ENCODE results near the gene SNX13.

SNX13 gene

DNA sequence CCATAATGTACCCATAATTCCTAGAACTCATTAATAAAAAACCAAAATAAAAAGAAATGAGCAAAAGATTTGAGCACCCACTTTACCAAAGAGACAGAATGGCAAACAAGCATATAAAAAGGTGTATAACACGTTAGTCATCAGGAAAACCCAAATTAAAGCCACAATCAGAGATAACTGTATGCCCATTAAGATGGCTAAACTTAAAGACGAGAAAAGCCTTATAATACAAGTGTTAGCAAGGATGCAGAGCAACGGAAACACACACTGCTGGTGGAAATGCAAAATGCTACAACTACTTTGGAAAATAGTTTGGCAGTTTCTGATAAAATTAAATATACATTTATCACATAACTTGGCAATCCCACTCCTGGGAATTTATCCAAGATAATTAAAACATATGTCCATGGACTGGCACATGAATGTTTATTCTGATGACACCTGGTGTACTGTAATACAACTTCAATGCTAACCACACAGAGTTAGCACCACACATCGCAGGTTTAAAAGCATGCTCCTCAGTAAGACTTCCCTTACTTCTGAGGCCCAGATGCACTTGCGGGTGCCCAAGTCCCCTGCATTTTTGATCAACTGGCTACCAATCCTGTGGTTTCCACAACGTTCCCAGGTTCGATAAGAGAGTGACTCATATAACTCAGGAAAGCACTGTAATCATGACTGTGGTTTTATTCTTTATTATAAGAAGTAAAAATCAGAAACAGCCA, 158.6 kb downstream of the SNX13 start:
- H3K36me3 ChIP-seq = no peaks in the 10 kb centered on the region
- H3K4me3 ChIP-seq (ENCODE audit: low read depth, low read length) = no peak overlapping the region
- H3K9me3 ChIP-seq (ENCODE audit: severe bottlenecking) = no peaks in the 10 kb centered on the region
- TF ChIP-seq CTCF (IDR thresholded peaks at IDR 0.05; ENCODE audit: low read depth, low read length) = no peak
- H3K27me3 ChIP-seq (ENCODE audit: insufficient read depth, low read depth, severe bottlenecking) = no peaks in the 10 kb centered on the region
- DNase-seq = no peak
- no peak overlapping the region for H3K27ac ChIP-seq

GRCh38 chr7:17779381-17779780, 160.9 kb downstream of the SNX13 start:
- H3K27me3 ChIP-seq (ENCODE audit: insufficient read depth, low read depth, severe bottlenecking) = no peaks in the 10 kb centered on the region

DNA sequence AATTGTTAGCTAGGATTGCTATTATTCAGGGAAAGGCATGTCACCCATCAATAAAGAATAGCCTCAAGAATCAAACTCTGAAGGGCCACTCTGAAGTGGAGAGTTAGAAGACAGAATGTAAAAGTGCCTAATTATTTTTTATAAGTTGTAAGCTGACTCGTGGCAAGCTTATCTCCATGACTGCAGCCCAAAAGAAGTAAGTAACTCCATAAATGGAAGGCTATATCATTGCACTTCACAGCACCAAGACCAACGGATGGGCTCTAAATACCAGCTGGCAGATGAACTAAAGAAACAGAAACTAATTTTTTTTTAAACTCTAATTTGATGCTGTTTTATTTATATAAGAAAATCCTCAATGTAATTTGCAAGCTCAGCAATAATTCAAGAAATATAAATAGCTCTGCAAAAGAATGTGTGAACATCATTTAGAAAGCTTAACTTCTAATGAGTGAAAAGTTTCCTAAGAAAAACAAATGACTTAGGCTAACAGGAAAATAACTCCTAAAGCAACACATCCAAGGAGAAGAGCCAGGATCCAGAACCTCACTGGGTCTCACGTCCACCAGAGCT, 165.5 kb downstream of the SNX13 start:
- no peaks in the 10 kb centered on the region for H3K9me3 ChIP-seq (ENCODE audit: severe bottlenecking)
- no peaks in the 10 kb centered on the region for H3K27me3 ChIP-seq (ENCODE audit: insufficient read depth, low read depth, severe bottlenecking)
- H3K36me3 ChIP-seq = no peaks in the 10 kb centered on the region
- no peak overlapping the region for H3K27ac ChIP-seq
- no peak overlapping the region for H3K4me3 ChIP-seq (ENCODE audit: low read depth, low read length)
- no peak for TF ChIP-seq CTCF (IDR thresholded peaks at IDR 0.05; ENCODE audit: low read depth, low read length)
- DNase-seq = no peak

More at GRCh38 chr7:17779381-17779780, 160.9 kb downstream of the SNX13 start:
- H3K27ac ChIP-seq = no peak overlapping the region
- TF ChIP-seq CTCF (IDR thresholded peaks at IDR 0.05; ENCODE audit: low read depth, low read length) = no peak
- H3K36me3 ChIP-seq = no peaks in the 10 kb centered on the region
- DNase-seq = no peak
- no peaks in the 10 kb centered on the region for H3K9me3 ChIP-seq (ENCODE audit: severe bottlenecking)
- no peak overlapping the region for H3K4me3 ChIP-seq (ENCODE audit: low read depth, low read length)

GRCh38 chr7:17774248-17774647, 166.0 kb downstream of the SNX13 start:
- H3K27me3 ChIP-seq (ENCODE audit: insufficient read depth, low read depth, severe bottlenecking) = no peaks in the 10 kb centered on the region
- no peak for DNase-seq
- no peaks in the 10 kb centered on the region for H3K36me3 ChIP-seq
- H3K4me3 ChIP-seq (ENCODE audit: low read depth, low read length) = no peak overlapping the region
- H3K9me3 ChIP-seq (ENCODE audit: severe bottlenecking) = no peaks in the 10 kb centered on the region
- TF ChIP-seq CTCF (IDR thresholded peaks at IDR 0.05; ENCODE audit: low read depth, low read length) = no peak
- H3K27ac ChIP-seq = no peak overlapping the region

GRCh38 chr7:17773289-17773626, 167.0 kb downstream of the SNX13 start:
- H3K36me3 ChIP-seq = no peaks in the 10 kb centered on the region
- TF ChIP-seq CTCF (IDR thresholded peaks at IDR 0.05; ENCODE audit: low read depth, low read length) = no peak
- no peaks in the 10 kb centered on the region for H3K27me3 ChIP-seq (ENCODE audit: insufficient read depth, low read depth, severe bottlenecking)
- H3K27ac ChIP-seq = no peak overlapping the region
- H3K4me3 ChIP-seq (ENCODE audit: low read depth, low read length) = no peak overlapping the region
- DNase-seq = no peak
- H3K9me3 ChIP-seq (ENCODE audit: severe bottlenecking) = no peaks in the 10 kb centered on the region
